GM19395 (cell line): ENCODE results near the gene NMT1.

Experiments used
- ATAC-seq: cut with Tn5 transposase; IDR thresholded peaks from one replicate; pipeline ENCODE4 v1.9.1; 2021; ENCODE audit warnings: mild to moderate bottlenecking, moderate library complexity; ENCODE audit not compliant: unreplicated experiment

NMT1 gene

GRCh38 chr17:45060797-45061605, at the start of gene NMT1:
NMT1 (plus strand) TSS chr17:45061317; CDS start chr17:45061330, 13 bp downstream.
- ATAC-seq, result peak; percentile 93

DNA sequence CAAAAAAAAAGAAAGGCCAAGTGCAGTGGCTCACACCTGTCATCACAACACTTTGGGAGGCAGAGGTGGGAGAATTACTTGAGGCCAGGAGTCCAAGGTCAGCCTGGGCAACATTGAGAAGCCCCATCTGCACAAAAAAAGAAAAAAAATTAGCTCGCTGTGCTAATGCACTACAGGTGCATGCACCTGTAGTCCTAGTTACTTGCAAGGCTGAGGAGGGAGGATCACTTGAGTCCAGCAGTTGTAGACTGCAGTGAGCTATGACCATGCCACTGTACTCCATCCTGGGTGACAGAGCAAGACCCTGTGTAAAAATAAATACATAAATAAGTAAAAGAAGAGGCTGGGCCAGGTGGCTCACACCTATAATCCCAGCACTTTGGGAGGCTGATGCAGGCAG, 49.4 kb upstream of the NMT1 start:
- ATAC-seq, result no peak

DNA sequence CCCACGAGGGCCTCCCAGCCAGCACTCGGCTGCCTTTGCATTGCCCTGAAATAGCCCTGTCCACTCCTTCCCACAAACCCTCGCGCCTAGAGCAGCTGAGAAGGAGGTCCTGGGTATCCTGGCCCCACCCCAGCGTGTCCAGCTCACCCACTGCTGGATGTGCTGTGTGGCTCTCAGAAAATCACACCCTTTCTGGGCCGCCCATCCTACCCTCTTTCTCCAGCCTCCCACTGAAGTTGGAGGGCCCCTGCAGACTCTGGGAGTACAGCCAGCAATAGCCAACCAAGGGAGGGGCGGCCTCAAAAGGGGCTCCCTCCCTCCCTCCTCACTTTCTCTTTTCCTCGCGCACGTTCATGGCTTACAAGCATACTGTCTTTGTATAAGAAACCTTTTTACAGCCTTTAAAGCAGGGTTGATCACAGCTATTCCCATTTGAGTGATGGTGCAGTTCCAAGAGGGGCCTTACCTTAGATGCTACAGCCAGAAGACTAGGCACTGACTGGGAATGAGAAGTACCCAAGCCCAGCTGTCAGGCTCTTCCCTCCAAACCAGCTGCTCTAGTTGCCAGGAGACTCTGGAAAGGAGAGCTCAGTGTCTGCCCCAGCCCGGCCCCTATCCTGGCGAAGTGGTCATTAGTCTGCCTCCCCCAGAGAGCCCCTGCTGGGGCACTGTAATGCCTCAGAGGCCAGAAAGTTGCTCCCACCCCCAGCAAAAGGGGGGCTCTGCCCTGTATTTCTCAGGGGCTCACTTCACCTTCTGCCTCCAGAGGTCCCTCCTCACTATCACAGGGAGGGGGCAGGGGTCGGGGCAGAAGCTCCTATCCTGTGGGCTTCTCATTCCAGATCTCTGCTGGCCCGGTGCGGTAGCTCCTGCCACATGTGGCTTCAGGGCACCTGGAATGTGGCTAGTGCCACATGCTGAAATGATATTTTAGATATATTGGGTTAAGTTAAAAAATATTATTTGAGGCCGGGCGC, 47.8 kb upstream of the NMT1 start:
- ATAC-seq, result no peak

DNA sequence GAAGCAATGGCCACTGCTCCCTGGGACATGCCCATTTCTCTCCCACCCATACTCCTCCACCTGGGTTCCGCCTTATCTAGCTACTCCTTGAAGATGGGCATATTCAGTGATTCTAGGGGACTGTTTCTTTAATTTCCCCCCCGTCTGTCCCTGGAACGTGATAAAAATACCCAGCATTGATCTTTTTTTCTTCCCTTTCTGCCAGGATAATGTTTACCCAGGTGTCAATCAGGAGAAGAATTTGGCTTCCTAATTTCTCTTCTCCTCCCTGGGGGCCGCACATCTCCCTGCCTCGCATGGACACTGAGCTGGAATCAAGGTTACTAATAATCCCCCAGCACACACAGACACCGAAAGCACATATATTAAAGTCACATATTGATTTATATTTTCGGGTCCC, 44.9 kb upstream of the NMT1 start:
- ATAC-seq, result no peak

GRCh38 chr17:45016823-45017222, 44.3 kb upstream of the NMT1 start:
- ATAC-seq, result no peak

GRCh38 chr17:45018514-45018847, 42.6 kb upstream of the NMT1 start:
- no peak for ATAC-seq

DNA sequence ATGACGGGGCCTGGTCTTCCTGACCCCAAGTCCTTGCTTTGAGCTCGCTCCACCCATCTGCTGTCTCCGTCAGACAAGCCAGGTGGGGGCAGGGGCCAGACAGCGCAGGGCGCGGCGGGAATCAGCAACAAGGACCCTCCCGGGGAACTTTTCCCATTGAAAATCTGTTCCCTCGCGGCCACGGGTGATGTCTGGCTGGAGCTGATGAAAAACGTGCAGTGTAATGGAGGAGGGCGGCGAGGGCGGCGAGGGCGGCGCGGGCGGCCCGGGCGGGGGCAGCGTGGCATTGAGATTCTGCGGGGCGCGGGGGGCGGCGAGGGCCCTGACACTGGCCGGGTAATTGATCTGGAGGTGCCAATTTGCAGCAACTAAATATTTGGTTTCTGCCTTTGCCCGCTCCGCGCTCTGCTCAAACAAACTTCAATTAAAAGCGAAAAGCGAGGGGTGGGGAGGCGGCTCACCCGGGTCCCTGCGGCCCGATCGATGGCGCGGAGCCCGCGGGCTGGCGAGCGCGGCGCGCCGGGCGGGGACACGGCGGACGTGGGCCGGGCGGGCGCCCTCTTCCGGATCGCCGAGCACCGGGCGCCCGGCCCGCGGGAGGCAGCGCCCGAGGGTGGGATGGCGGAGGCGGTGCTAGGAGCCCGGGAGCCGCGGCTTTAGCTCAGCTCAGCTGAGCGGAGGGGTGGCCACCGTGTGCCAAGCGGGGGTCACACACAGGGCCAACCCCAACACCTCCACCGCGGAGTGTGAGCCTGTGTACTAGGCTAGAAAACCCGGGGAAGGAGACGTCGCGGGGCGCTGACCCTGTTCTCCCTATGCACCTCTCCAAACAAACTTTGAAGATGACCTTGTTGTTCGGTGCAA, 42.0 kb upstream of the NMT1 start:
- no peak for ATAC-seq

DNA sequence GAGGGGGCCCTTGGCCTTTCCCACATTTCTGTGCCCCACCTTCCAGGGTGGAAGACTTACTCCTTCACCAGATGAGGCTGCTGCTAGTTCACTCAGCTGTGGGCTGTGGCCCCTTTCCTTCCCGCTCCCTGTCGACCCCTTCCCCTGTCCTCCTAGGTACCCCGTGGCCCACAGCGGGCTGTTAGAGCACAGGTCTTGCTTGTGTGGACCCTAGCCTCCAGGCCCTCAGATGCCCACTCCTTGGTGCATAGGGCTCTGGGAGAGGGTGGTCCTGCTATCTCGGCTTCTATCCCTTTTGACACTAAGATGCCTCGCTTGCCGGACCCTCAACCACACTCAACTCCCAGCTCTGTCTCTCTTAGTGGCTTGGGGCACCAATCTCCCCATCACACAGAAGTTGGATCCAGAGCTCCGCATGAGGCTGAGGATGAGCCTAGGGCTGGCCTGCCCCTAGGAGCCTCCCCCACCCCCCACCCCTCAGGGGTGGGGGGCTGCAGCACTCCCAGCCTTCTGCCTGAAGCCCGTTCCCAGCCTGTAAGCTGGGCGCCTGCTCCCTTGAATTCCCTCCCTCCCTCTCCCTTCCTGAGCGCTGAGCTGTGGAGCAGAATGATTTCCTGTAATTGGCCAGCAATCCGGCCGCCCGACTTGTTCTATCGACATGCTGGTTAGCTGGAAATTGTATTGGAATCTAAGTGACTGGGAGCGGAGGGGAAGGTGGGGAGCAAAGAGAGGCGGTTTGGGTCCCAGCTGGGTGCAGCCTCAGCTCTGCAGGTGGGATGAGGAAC, 40.6 kb upstream of the NMT1 start:
- no peak for ATAC-seq

GRCh38 chr17:45021607-45022287, 39.4 kb upstream of the NMT1 start:
- ATAC-seq, result no peak

GRCh38 chr17:45022288-45022648, 38.8 kb upstream of the NMT1 start:
- no peak for ATAC-seq

DNA sequence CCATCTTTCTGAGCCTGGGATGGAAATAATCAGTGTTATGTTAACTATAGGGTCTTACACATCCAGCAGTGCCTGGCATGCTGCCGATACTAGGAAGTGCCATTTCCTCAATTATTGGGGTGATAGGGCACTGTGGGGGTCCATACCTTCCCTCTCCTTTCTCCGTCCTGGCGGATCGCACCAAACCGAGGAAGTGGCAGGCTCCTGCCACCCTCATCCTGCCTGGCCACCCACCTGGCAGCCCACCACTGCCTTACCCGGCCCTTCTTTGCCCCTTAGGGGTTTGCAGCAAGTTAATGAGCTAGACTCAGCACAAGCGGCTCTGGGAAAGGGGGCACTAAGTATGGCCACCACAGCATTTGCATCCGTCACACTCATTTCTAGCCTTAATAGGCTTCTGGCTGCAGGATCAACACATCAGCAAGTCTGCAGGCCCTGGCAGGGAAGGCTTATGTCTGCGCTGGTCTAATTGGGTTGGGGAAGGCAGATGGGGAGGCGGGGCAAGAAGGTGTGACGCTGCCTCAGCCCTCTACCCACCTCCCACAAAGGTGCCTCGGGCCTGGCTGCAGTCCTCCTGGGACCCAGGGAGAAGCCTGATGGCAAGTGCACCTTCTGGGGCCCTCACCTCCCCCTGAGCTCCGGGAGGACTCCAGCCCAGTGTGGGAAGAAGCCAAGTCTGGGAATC, 38.3 kb upstream of the NMT1 start:
- ATAC-seq, result no peak

GRCh38 chr17:45029096-45029495, 32.0 kb upstream of the NMT1 start:
- no peak for ATAC-seq

DNA sequence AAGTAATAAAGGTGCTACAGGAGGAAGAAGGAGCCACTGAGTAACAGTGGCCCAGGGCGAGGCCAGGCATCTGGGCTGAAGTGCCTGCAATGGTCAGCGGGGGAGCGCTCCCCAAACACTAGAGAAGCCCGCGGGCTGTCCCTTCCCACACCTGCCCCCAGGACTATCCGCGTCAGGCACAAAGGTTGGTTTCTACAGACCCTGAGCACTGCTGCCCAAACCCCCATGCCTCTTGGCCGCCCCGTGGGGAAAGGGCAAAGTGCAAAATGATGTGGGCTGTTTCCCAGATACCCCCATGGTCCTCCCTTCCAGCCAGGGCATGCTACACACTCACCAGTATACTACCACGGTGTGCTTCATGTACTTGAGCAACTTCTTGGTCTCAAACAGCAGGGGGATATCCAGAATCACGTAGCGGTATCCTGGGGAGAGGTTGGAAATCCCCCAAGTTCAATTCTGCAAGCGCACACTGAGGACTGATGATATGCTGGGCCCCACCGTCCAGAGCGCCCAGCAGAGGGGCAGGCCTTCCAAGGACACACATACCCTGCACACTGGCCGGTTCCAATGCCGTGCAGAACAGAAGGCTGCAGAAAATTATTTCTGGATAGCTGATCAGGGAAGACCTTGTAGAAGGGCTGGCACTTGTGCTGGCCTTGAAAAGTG, 31.2 kb upstream of the NMT1 start:
- ATAC-seq, result no peak

DNA sequence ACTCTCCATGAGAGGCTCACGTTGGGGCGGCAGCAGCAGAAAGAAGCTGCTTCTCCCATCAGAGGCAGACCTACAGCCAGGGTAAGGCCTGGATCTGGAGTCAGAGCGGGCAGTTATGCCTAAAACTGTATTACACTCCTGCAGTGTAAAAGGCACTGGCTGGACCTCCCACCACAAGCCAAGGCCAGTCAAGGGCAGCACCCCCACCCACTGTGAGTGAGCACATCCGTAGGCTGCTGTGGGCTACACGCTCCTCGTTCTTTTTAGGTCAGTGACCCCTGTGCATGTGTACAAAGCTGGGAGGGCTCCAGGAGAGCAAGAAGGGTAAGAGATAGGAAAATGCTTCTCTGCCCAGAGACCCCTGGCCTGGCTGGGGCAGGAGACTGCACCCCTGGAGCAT, 30.4 kb upstream of the NMT1 start:
- no peak for ATAC-seq

DNA sequence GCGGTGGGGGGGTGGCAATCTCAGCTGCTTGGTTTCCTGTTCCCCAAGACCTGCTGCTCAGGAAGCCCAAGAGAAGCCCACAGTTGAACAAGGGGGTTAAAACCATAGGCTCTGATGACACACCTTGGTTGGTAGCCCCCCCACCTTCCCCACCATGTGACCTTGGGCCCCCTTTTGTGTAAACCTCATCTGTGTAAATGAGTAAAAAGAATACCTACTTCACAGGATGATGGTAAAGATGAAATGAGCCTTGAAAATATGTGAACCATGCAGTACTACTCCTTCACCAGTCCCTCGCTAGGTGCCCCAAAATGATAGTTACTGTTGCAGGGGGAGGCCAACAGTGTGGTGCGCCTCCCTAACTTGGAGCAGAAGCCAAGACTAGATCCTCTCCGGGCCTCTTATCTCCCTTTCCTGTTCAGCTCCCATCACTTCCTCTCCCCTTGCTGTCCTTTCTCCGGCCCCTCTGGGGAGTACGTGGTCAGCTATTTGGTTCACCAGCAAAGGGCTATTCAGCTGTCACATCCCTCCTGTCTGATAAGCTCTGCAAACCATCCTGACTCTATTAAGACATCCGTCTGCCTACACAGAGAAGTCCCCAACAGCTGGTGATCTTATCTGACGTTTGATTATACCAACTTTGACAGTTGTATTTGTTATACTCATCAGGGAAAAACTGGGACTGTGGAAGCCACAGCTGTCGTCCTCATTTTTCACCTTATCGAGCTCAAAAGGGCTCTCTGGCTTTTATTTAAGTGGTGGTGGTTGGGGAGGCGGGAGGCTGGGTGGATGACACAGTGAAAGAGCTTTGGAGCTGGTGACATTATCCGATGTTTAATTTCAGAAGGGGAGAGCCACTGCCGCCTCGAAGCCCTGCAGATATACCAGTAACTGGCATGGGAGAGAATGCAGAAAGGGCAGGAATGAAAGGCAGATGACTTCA, 29.6 kb upstream of the NMT1 start:
- no peak for ATAC-seq

GRCh38 chr17:45032174-45032541, 29.0 kb upstream of the NMT1 start:
- ATAC-seq, result no peak

GRCh38 chr17:45034599-45034998, 26.5 kb upstream of the NMT1 start:
- no peak for ATAC-seq

GRCh38 chr17:45035848-45036247, 25.3 kb upstream of the NMT1 start:
- ATAC-seq, result no peak
